Pancreas (tissue), 10 donors: ENCODE measurements around the gene IGFBP3. TPM values are rescaled to one million over a fixed set of nuclear protein-coding genes. Genes with fewer than 3 reads are reported as not detected.

ENCODE experiments used
- ATAC-seq, 4 donors: fragments of 200-7000 bp; cut with Tn5 transposase; one replicate each; pipeline versions ENCODE4 v1.8.0 to v1.9.1; 2020; ENCODE audit warnings: mild to moderate bottlenecking in 4 of 4, moderate library complexity in 4 of 4
- DNase-seq, 6 donors: peaks; one replicate each; pipeline ENCODE4 v3.0.0-alpha.2; 2020
- FAIRE-seq: peaks from 2 replicates; lab custom pipeline; 2012; peaks lifted over from hg19 to GRCh38; lab: Jason Lieb, UNC
- H3K27ac ChIP-seq, 4 donors: fragments of 200-600 bp; sonication (generic); 1 replicate in 3 of 4; 2 replicates in 1 of 4; pipeline versions ENCODE4 v1.5.0 to v1.8.0; 2020
- H3K27me3 ChIP-seq, 4 donors: fragments of 200-600 bp; one replicate each; pipeline ENCODE4 v1.8.0; 2021
- H3K36me3 ChIP-seq, 3 donors: fragments of 200-600 bp; sonication (generic) in 1 of 3; one replicate each; pipeline versions ENCODE4 v1.5.0 to v1.8.0; 2020 to 2021
- H3K4me1 ChIP-seq, 3 donors: fragments of 200-600 bp; one replicate each; pipeline ENCODE4 v1.8.0; 2021
- H3K4me3 ChIP-seq, 4 donors: fragments of 200-600 bp; sonication (generic) in 2 of 4; one replicate each; pipeline versions ENCODE4 v1.5.0 to v1.8.0; 2020 to 2021
- H3K9me3 ChIP-seq, 4 donors: fragments of 200-600 bp; one replicate each; pipeline ENCODE4 v1.8.0; 2021
- WGBS, 2 donors: extraction: QIAGEN DNeasy Blood & Tissue Kit; methylation state at CpG; one replicate each; pipeline ENCODE4 v1.1.7; 2013; 5-methylcytosine and 5-hydroxymethylcytosine counted together
- intact Hi-C, 3 donors: fragments of 100-400 bp; cut with DNase I; formaldehyde crosslinking; loops; one replicate each; pipeline versions ENCODE4 v1.11.1 to v1.14.2; 2022
- polyA plus RNA-seq, 2 donors: library from polyadenylated mRNA; stranded (reverse); fragments of 200-250 nt; gene quantifications; one replicate each; pipeline ENCODE4 v1.2.3, GENCODE V29; 2013
- total RNA-seq, 6 donors: library from RNA; stranded (reverse); fragmentation: NEBNext Ultra II Directional in 4 of 6; extraction: Animal tissue kit (Norgen Biotek cat#: 25700) in 4 of 6; gene quantifications; one replicate each; pipeline versions ENCODE4 v1.2.1 to v1.2.4, GENCODE V29; 2021 to 2023
- TF ChIP-seq, protein P1 (sequence below), 4 donors: fragments of 200-600 bp; sonication (generic) in 3 of 4; IDR thresholded peaks; one replicate each; pipeline versions ENCODE4 v1.5.0 to v1.8.0; 2021; ENCODE audit warnings: antibody characterized with exemption in 4 of 4
- donor health status: healthy with polysubstance abuse.
- donor health status: DM: no; HTN: no; CAD: no; lungs with moderate emphysema.
- donor health status: DM: no; HTN: no; CAD: no.
- donor health status: control.
- donor health status: control.
- donor health status: Bipolar disorder and iron deficiency.
- donor health status: DM: yes; HTN: yes; CAD: no.
- donor health status: DM: no; HTN: no; CAD: no.
- donor health status: DM: no; HTN: no; CAD: no.
- donor health status: DM: yes; HTN: yes; CAD: no.

Gene IGFBP3
- total and polyA plus RNA-seq, 8 donors = 4.6 to 27.3 (median 13.1) TPM

DNA sequence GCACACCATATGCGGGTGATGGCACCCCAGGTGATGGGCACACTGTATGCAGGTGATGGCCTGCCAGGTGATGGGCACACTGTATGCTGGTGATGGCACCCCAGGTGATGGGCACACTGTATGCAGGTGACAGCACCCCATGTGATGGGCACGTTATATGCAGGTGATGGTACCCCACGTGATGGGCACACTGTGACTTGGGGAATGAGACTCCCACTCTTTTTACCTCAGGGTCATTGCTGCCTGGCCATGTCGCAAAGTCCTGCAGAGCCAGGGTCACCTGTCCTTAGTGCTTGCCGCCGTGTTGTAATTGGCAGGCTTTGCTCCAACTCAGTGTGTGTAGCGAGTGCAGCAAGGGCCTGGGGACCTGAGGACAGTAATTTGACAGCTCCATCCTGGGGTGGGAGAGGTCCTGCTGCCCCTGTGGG, 40.6 kb downstream of the IGFBP3 start:
- TF ChIP-seq, protein P1, sequence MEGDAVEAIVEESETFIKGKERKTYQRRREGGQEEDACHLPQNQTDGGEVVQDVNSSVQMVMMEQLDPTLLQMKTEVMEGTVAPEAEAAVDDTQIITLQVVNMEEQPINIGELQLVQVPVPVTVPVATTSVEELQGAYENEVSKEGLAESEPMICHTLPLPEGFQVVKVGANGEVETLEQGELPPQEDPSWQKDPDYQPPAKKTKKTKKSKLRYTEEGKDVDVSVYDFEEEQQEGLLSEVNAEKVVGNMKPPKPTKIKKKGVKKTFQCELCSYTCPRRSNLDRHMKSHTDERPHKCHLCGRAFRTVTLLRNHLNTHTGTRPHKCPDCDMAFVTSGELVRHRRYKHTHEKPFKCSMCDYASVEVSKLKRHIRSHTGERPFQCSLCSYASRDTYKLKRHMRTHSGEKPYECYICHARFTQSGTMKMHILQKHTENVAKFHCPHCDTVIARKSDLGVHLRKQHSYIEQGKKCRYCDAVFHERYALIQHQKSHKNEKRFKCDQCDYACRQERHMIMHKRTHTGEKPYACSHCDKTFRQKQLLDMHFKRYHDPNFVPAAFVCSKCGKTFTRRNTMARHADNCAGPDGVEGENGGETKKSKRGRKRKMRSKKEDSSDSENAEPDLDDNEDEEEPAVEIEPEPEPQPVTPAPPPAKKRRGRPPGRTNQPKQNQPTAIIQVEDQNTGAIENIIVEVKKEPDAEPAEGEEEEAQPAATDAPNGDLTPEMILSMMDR (IDR thresholded peaks at IDR 0.05) = no peak
- H3K4me3 ChIP-seq = no peak overlapping the region
- intact Hi-C loops = no loop called here
- WGBS, 2 donors = 78 to 82% methylated on average over 7 of the region's 7 CpGs
- H3K4me1 ChIP-seq = no peaks in the 10 kb centered on the region
- no peaks in the 10 kb centered on the region for H3K36me3 ChIP-seq
- FAIRE-seq (no peak), DNase-seq (no peak), ATAC-seq (no peak)
- H3K27ac ChIP-seq = no peak overlapping the region
- H3K9me3 ChIP-seq = no peaks in the 10 kb centered on the region
- H3K27me3 ChIP-seq = no peaks in the 10 kb centered on the region

DNA sequence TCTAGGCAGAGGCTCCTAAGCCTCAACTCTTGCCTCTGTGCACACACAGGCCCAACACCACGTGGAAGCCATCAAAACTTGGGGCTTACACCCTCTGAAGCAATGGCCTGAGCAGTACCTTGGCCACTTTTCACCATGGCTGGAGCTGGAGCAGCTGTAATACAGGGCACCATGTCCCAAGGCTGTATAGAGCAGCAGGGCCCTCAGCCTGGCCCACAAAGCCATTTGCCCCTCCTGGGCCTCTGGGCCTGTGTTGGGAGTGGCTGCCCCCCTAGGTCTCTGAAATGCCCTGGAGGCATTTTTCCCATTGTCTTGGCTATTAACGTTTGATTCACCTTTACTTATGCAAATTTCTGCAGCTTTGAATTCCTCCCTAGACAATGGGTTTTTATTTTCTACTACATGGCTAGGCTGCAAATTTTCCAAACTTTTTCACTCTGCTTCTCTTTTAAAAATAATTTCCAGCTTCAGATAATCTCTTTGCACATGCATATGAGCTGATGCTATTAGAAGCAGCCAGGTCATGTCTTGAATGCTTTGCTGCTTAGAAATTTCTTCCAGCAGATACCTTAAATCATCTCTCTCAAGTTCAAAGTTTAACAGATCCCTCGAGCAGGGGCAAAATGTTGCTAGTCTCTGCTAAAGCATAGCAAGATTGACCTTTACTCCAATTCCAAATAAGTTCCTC, 42.5 kb downstream of the IGFBP3 start:
- TF ChIP-seq, protein P1 (IDR thresholded peaks at IDR 0.05) = no peak
- no peak overlapping the region for H3K27ac ChIP-seq
- no peaks in the 10 kb centered on the region for H3K9me3 ChIP-seq
- WGBS, 2 donors = 26 to 28% methylated on average over 3 of the region's 3 CpGs
- no peak for DNase-seq
- no peak for ATAC-seq
- H3K4me1 ChIP-seq = no peaks in the 10 kb centered on the region
- no peak overlapping the region for H3K4me3 ChIP-seq
- no peak for FAIRE-seq
- no peaks in the 10 kb centered on the region for H3K36me3 ChIP-seq
- intact Hi-C loops = no loop called here
- no peaks in the 10 kb centered on the region for H3K27me3 ChIP-seq

DNA sequence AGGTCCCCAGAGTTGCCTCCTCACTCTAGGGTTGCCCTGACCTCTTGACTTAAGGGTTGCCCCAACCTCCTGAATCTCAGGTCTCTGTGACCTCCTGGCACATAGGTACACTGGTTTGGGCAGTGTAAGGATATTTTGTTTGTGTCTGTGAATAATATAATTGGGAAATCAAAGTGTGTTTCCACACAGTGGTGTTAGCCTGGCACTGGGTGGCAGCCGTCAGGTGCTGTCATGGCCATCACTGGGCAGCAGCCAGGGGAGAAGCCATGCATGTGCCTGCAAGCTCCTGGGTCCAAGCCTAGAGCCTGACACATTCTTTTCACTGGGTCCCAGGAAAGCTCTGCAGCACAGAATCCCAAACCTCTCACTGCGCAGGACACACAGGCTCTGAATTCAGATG, 44.6 kb downstream of the IGFBP3 start:
- H3K9me3 ChIP-seq = no peaks in the 10 kb centered on the region
- H3K4me3 ChIP-seq = no peak overlapping the region
- FAIRE-seq (no peak), DNase-seq (no peak), ATAC-seq (no peak)
- H3K27me3 ChIP-seq = no peaks in the 10 kb centered on the region
- no peaks in the 10 kb centered on the region for H3K36me3 ChIP-seq
- no peaks in the 10 kb centered on the region for H3K4me1 ChIP-seq
- 84 to 97% methylated on average over 2 of the region's 2 CpGs for WGBS, 2 donors
- no peak overlapping the region for H3K27ac ChIP-seq
- TF ChIP-seq, protein P1 (IDR thresholded peaks at IDR 0.05) = no peak
- intact Hi-C loops = no loop called here

DNA sequence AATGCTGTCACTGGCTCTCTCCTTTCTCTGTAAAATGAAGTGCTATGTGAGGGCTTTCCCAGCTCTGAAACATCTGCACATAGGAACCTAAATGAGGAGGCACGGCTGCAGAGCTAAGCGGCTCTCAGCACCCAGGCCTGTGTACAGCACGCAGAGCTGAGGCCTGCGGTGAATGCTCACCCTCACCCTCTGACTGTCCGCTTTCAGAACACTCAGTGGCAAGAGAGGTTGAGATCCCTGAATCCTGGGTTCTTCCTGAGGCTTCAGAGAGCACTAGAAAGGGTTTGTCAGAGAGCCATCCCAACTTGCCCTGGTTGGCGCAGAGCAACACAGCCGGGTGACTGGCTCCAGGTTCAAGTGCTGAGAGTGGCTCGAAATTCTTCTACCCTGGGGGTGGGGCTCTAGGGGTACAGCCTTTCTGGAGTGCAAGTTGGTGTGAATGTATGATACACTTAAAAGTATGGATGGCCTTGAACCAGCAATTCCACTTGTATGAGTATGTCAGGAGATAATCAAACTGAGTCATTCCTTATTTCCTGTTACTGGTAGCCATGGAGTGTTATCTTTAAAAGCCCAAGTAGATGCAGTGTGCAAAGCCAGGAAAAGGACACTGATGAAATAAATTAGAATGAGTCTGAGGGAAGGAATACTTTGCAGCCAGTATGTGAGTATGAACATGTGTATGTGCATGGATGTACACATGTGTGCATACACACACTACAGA, 46.5 kb downstream of the IGFBP3 start:
- intact Hi-C loops = no loop called here
- Histone ChIP-seq H3K36me3 (no peaks in the 10 kb centered on the region), H3K4me1 (no peaks in the 10 kb centered on the region), H3K4me3 (no peak overlapping the region), H3K27me3 (no peaks in the 10 kb centered on the region), H3K27ac (no peak overlapping the region), H3K9me3 (no peaks in the 10 kb centered on the region)
- DNase-seq (no peak), ATAC-seq (no peak), FAIRE-seq (no peak)
- TF ChIP-seq, protein P1 (IDR thresholded peaks at IDR 0.05) = no peak
- WGBS, 2 donors = 90 to 95% methylated on average over 8 of the region's 8 CpGs

DNA sequence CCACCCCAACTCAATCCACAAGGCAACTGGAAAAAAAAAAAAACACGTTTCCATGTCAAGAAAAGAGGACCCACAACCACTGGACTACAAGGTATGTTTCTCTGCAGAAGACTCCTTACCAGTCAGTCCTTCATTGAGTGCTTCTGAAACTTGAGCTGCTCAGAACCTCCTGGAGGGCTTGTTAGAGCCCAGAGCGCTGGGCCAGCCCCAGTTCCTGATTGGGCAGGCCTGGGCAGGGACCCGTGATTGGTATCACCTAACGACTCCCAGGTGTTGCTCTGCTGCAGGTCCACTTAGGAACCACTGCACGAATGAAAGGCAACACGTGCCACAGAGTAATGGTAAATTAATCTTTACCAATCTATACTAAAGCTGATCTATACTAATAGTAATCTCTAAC, 47.7 kb downstream of the IGFBP3 start:
- no peaks in the 10 kb centered on the region for H3K27me3 ChIP-seq
- DNase-seq (no peak), ATAC-seq (no peak), FAIRE-seq (no peak)
- 72 to 75% methylated on average over 6 of the region's 6 CpGs for WGBS, 2 donors
- no peaks in the 10 kb centered on the region for H3K9me3 ChIP-seq
- H3K36me3 ChIP-seq = no peaks in the 10 kb centered on the region
- TF ChIP-seq, protein P1 (IDR thresholded peaks at IDR 0.05) = no peak
- H3K27ac ChIP-seq = no peak overlapping the region
- H3K4me3 ChIP-seq = no peak overlapping the region
- intact Hi-C loops = no loop called here
- H3K4me1 ChIP-seq = no peaks in the 10 kb centered on the region
